H54 (cell line): ENCODE results near the gene TTBK1.

ENCODE experiments used
- DNase-seq: peaks from one replicate; pipeline ENCODE4 v3.0.0; 2011; ENCODE audit warnings: low spot score, mixed read lengths; ENCODE audit not compliant: insufficient read length
- FAIRE-seq: peaks from 3 replicates; lab custom pipeline; 2011; peaks lifted over from hg19 to GRCh38; lab: Jason Lieb, UNC
- POLR2A ChIP-seq: IDR thresholded peaks from 2 replicates; pipeline ENCODE4 v1.6.1; 2011; ENCODE audit warnings: low read depth, mild to moderate bottlenecking, low read length

TTBK1 gene

GRCh38 chr6:43287717-43288679 lies 44.7 kb downstream of the TTBK1 start:
- DNase-seq = no peak
- no peak for TF ChIP-seq POLR2A
- FAIRE-seq = no peak

GRCh38 chr6:43290339-43290904 lies 47.1 kb downstream of the TTBK1 start:
- DNase-seq = no peak
- no peak for FAIRE-seq
- TF ChIP-seq POLR2A = no peak

- DNase-seq (no peak), FAIRE-seq (no peak)
- TF ChIP-seq POLR2A = no peak
These were observed 47.6 kb downstream of the TTBK1 start for GRCh38 chr6:43290905-43291355.

- DNase-seq (no peak), FAIRE-seq (no peak)
- no peak for TF ChIP-seq POLR2A
These were observed 48.4 kb downstream of the TTBK1 start for GRCh38 chr6:43291708-43292107.

- FAIRE-seq (no peak), DNase-seq (no peak)
- TF ChIP-seq POLR2A = no peak
These were observed 49.1 kb downstream of the TTBK1 start for GRCh38 chr6:43292341-43292740.

- TF ChIP-seq POLR2A = no peak
- FAIRE-seq = no peak
- no peak for DNase-seq
These were observed 49.6 kb downstream of the TTBK1 start for GRCh38 chr6:43292763-43293318.

- no peak for TF ChIP-seq POLR2A
- no peak for FAIRE-seq
- DNase-seq = no peak
These were observed 50.4 kb downstream of the TTBK1 start for GRCh38 chr6:43293698-43294097.

GRCh38 chr6:43294536-43294935 lies 51.3 kb downstream of the TTBK1 start:
- no peak for TF ChIP-seq POLR2A
- DNase-seq = no peak
- FAIRE-seq = no peak

- TF ChIP-seq POLR2A = no peak
- FAIRE-seq (no peak), DNase-seq (no peak)
These were observed 52.2 kb downstream of the TTBK1 start for GRCh38 chr6:43295456-43295855.

- no peak for DNase-seq
- no peak for TF ChIP-seq POLR2A
- FAIRE-seq = no peak
These were observed 53.7 kb downstream of the TTBK1 start for GRCh38 chr6:43296780-43297497.

GRCh38 chr6:43297644-43298564 lies 54.6 kb downstream of the TTBK1 start, which contains the start of gene SLC22A7:
Gene SLC22A7, plus strand, starts transcription at chr6:43298260. Its CDS starts 99 bp downstream, at chr6:43298359.
- no peak for DNase-seq

GRCh38 chr6:43298565-43299337 lies 55.5 kb downstream of the TTBK1 start:
- DNase-seq (no peak), FAIRE-seq (no peak)
- no peak for TF ChIP-seq POLR2A

More at GRCh38 chr6:43297644-43298564, 54.6 kb downstream of the TTBK1 start, which contains the start of gene SLC22A7:
- TF ChIP-seq POLR2A = no peak
- no peak for FAIRE-seq
